Activated CD4-positive, alpha-beta T cell treated with anti-CD3 and anti-CD28 coated beads for 36 hours (primary cell): Measurements from ENCODE around the gene RAMP3. TPM values are rescaled to one million over a fixed set of nuclear protein-coding genes. Genes with fewer than 3 reads are reported as not detected.

Source experiments
- ATAC-seq: fragments of 200-7000 bp; cut with Tn5 transposase; one replicate; pipeline ENCODE4 v1.10.0; 2021; ENCODE audit warnings: mild to moderate bottlenecking, moderate library complexity
- CTCF ChIA-PET: fragments of 350-600 bp; sonication (Branson Sonifier 250); formaldehyde crosslinking; loops from one replicate; lab custom pipeline; 2021; ENCODE audit warnings: antibody characterized with exemption; lab: Charles Lee
- POLR2A ChIA-PET: fragments of 350-600 bp; sonication (Branson Sonifier 250); formaldehyde crosslinking; loops from one replicate; lab custom pipeline; 2021; ENCODE audit warnings: antibody characterized with exemption, inconsistent platforms; lab: Charles Lee
- DNase-seq: peaks from one replicate; pipeline ENCODE4 v3.0.0-alpha.2; 2020
- H3K27ac Mint-ChIP-seq: one replicate; pipeline ENCODE4 v1.8.0; 2021; ENCODE audit warnings: mixed read lengths
- H3K27me3 Mint-ChIP-seq: one replicate; pipeline ENCODE4 v1.8.0; 2021; ENCODE audit warnings: mixed read lengths
- H3K36me3 Mint-ChIP-seq: one replicate; pipeline ENCODE4 v1.8.0; 2021; ENCODE audit warnings: low read depth, mixed read lengths
- H3K4me1 Mint-ChIP-seq: one replicate; pipeline ENCODE4 v1.8.0; 2021; ENCODE audit warnings: mixed read lengths
- H3K4me3 Mint-ChIP-seq: one replicate; pipeline ENCODE4 v1.8.0; 2021; ENCODE audit warnings: mild to moderate bottlenecking, moderate library complexity, mixed read lengths
- H3K9me3 Mint-ChIP-seq: one replicate; pipeline ENCODE4 v1.8.0; 2021; ENCODE audit warnings: low read depth, mixed read lengths
- intact Hi-C, 2 experiments: fragments of 100-400 bp; cut with DNase I in 1 of 2; cut with micrococcal nuclease in 1 of 2; formaldehyde crosslinking; loops; one replicate each; pipeline versions ENCODE4 v1.14.2 to v1.15.1; 2022 to 2024; cut with DNase I, micrococcal nuclease
- total RNA-seq, 2 experiments: library from RNA; stranded (reverse); gene quantifications; one replicate each; pipeline ENCODE4 v1.2.3, GENCODE V29; 2021

RAMP3 gene
- total RNA-seq, 2 experiments from 2014 or later, result not detected

DNA sequence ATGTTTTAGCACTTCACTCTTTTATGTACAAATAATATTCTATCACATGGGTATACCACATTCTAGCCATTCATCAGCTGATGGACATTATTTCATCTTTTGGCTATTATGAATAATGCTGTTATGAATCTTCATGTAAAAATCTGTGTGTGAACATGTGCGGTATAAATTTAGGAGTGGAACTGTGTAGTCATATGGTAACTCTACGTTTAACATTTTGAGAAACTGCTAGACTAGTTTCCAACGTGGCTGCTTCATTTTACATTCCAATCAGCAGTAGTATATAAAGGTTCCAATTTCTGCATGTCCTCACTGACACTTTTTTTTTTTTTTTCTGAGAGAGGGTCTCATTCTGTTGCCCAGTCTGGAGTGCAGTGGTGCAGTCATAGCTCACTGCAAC, 8.3 kb downstream of the RAMP3 start:
- intact Hi-C loops, result no loop called here
- peaks cover 3% of the 10 kb centered on the region for H3K9me3 Mint-ChIP-seq
- POLR2A ChIA-PET, result no interaction called here
- no peak overlapping the region for H3K27ac Mint-ChIP-seq
- H3K4me1 Mint-ChIP-seq, result no peaks in the 10 kb centered on the region
- no peaks in the 10 kb centered on the region for H3K36me3 Mint-ChIP-seq
- no peak overlapping the region for H3K4me3 Mint-ChIP-seq
- no peak for DNase-seq
- ATAC-seq, result no peak
- H3K27me3 Mint-ChIP-seq, result peaks cover 8% of the 10 kb centered on the region
- CTCF ChIA-PET, result no interaction called here

DNA sequence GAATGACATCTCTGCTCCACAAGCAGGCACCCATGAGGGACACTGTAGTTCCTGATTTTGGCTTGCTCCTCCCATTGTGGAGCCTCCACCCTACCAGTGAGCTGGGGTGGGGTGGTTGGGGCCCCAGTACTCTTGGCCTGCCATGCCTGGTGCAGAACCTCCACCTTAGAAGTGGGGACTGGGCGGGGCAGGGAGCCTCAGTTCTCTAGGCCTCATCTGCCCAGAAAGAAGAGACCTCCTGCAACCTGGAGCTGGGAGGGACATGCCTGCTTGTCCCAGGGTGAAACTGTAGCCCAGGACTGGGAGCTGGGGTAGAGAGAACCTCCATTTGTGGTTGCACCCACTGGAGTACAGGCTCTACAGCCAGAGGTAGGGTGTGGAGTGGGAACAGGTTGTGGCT, 14.4 kb downstream of the RAMP3 start:
- DNase-seq (no peak), ATAC-seq (no peak)
- H3K9me3 Mint-ChIP-seq, result no peaks in the 10 kb centered on the region
- H3K27me3 Mint-ChIP-seq, result peaks cover 4% of the 10 kb centered on the region
- no peak overlapping the region for H3K27ac Mint-ChIP-seq
- H3K36me3 Mint-ChIP-seq, result no peaks in the 10 kb centered on the region
- H3K4me3 Mint-ChIP-seq, result no peak overlapping the region
- POLR2A ChIA-PET, result no interaction called here
- CTCF ChIA-PET, result interaction anchor here (0.6 to 1.5 kb wide), 4 partner anchors 13 to 108 kb away, joined by 3 to 4 read pairs (median 3); no protein-coding TSS in a partner anchor
- H3K4me1 Mint-ChIP-seq, result no peaks in the 10 kb centered on the region
- intact Hi-C loops, result no loop called here

- ChIA-PET POLR2A (no interaction called here), CTCF (interaction anchor here (0.7 to 1.2 kb wide), 3 partner anchors 20 to 52 kb away, joined by 3 to 4 read pairs (median 3); no protein-coding TSS in a partner anchor)
- H3K36me3 Mint-ChIP-seq, result no peaks in the 10 kb centered on the region
- ATAC-seq (no peak), DNase-seq (no peak)
- no peaks in the 10 kb centered on the region for H3K9me3 Mint-ChIP-seq
- intact Hi-C loops, result no loop called here
- no peak overlapping the region for H3K4me3 Mint-ChIP-seq
- H3K4me1 Mint-ChIP-seq, result no peaks in the 10 kb centered on the region
- no peak overlapping the region for H3K27ac Mint-ChIP-seq
- peaks cover 4% of the 10 kb centered on the region for H3K27me3 Mint-ChIP-seq
Observed at GRCh38 chr7:45173596-45174327, 16.2 kb downstream of the RAMP3 start.

- CTCF ChIA-PET, result no interaction called here
- Mint-ChIP-seq H3K4me1 (no peaks in the 10 kb centered on the region), H3K36me3 (no peaks in the 10 kb centered on the region), H3K4me3 (no peak overlapping the region), H3K9me3 (no peaks in the 10 kb centered on the region), H3K27me3 (peaks cover 5% of the 10 kb centered on the region), H3K27ac (no peak overlapping the region)
- DNase-seq, result peak; percentile 0
- ATAC-seq, result no peak
- intact Hi-C loops, result no loop called here
- POLR2A ChIA-PET, result no interaction called here
Observed at GRCh38 chr7:45174328-45174610, 16.7 kb downstream of the RAMP3 start.

DNA sequence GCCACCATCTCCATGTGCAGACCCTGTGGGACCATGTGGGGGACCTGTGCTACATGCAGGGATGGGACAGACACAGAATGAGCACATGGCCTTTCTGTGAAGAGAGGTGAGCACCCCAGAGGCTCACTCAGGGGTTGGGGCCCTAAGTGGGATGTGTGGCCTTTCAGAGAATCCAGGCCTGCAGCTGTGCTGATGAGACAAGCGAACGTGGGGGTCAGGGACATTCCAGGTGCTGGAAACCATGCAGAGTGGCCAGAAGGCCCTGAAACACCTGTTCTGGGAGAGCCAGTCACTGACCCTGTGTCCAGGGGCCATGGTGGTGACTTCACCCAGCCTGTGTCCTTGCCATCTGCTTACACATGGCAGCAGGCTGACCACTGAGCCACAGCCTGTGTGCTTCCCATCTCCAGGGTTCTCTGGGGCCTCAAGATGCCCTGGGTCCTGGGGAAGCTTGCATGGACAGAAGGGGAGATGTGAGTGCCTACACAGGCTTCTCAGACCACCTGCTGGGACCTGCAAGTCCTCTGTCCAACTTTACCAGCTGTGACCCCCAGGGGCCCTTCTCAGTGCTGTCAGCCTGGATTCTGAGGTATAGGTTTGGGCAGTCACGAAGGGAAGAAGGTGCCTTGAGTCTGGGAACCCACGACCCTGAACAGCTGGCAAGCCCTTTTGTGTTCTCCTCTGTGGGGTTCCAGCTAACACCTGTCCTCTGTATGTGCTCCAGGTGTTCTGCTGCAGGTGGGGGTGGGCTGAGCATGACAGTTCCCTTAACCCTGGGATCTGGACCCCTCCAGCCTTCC, 17.6 kb downstream of the RAMP3 start:
- Mint-ChIP-seq H3K4me1 (no peaks in the 10 kb centered on the region), H3K9me3 (no peaks in the 10 kb centered on the region), H3K27ac (no peak overlapping the region), H3K4me3 (no peak overlapping the region), H3K36me3 (no peaks in the 10 kb centered on the region), H3K27me3 (peaks cover 6% of the 10 kb centered on the region)
- POLR2A ChIA-PET, result no interaction called here
- DNase-seq, result peak; percentile 1
- CTCF ChIA-PET, result interaction anchor here (0.5 kb wide), 1 partner anchor 1799 kb away, joined by 3 read pairs; no protein-coding TSS in a partner anchor
- ATAC-seq, result no peak
- intact Hi-C loops, result loop anchor here in 1 of 2 experiments (5.0 kb wide), 1 partner anchor 47 kb away; no protein-coding TSS in a partner anchor

GRCh38 chr7:45176091-45176490, 18.5 kb downstream of the RAMP3 start:
- ATAC-seq (no peak), DNase-seq (peak; percentile 0)
- no peak overlapping the region for H3K27ac Mint-ChIP-seq
- ChIA-PET POLR2A (no interaction called here), CTCF (no interaction called here)
- H3K4me3 Mint-ChIP-seq, result no peak overlapping the region
- H3K9me3 Mint-ChIP-seq, result no peaks in the 10 kb centered on the region
- no peaks in the 10 kb centered on the region for H3K4me1 Mint-ChIP-seq
- H3K36me3 Mint-ChIP-seq, result no peaks in the 10 kb centered on the region
- peaks cover 6% of the 10 kb centered on the region for H3K27me3 Mint-ChIP-seq
- intact Hi-C loops, result loop anchor here in 1 of 2 experiments (5.0 kb wide), 1 partner anchor 46 kb away; no protein-coding TSS in a partner anchor

DNA sequence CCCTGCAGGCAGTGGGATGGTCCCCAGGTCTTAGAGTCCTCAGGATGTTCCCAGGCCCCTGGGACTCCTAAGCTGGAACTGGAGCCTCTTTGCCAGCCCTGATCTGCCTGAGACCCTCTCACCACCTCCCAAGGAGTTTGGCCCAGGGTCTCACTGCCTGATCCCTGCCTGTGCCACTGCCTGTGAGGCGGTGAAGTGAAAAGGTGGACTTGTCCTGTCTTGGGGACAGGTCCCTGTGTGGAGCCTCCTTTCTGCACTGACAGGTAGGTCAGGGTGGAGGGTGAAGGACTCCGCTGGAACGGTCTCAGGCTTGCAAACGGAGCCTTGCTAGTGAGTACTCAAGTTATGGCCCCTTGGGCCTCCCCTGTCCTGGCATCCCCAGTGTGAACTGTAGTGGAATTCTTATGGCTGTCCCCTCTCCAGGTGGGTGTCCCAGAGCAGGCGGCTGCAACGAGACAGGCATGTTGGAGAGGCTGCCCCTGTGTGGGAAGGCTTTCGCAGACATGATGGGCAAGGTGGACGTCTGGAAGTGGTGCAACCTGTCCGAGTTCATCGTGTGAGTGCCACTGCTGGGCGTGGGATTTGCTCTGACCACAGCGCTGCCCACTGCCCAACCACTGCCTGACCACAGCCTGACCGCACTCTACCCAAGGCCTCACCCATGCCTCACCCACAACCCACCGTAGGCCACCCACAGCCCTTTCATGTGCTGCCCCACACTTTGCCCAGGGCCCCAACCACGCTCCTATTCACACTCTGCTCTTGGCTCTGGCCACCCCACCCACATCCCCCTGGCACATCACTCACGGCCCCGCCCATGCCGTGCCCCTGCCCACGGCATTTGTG, 19.5 kb downstream of the RAMP3 start:
- DNase-seq (peak; percentile 3), ATAC-seq (no peak)
- no peaks in the 10 kb centered on the region for H3K4me1 Mint-ChIP-seq
- intact Hi-C loops, result loop anchor here in 1 of 2 experiments (5.0 kb wide), 1 partner anchor 45 kb away; no protein-coding TSS in a partner anchor
- ChIA-PET POLR2A (no interaction called here), CTCF (no interaction called here)
- no peaks in the 10 kb centered on the region for H3K36me3 Mint-ChIP-seq
- no peak overlapping the region for H3K4me3 Mint-ChIP-seq
- no peaks in the 10 kb centered on the region for H3K9me3 Mint-ChIP-seq
- H3K27ac Mint-ChIP-seq, result no peak overlapping the region
- peaks cover 6% of the 10 kb centered on the region for H3K27me3 Mint-ChIP-seq

GRCh38 chr7:45177801-45178200, 20.2 kb downstream of the RAMP3 start:
- CTCF ChIA-PET, result no interaction called here
- DNase-seq, result peak; percentile 2
- Mint-ChIP-seq H3K9me3 (no peaks in the 10 kb centered on the region), H3K4me3 (no peak overlapping the region), H3K4me1 (no peaks in the 10 kb centered on the region), H3K27ac (no peak overlapping the region), H3K27me3 (peaks cover 6% of the 10 kb centered on the region), H3K36me3 (no peaks in the 10 kb centered on the region)
- POLR2A ChIA-PET, result no interaction called here
- no peak for ATAC-seq
- intact Hi-C loops, result loop anchor here in 1 of 2 experiments (5.0 kb wide), 1 partner anchor 44 kb away; no protein-coding TSS in a partner anchor

GRCh38 chr7:45178241-45179225, 20.9 kb downstream of the RAMP3 start:
- Mint-ChIP-seq H3K9me3 (no peaks in the 10 kb centered on the region), H3K36me3 (no peaks in the 10 kb centered on the region), H3K4me3 (no peak overlapping the region), H3K4me1 (no peaks in the 10 kb centered on the region), H3K27ac (no peak overlapping the region), H3K27me3 (peaks cover 6% of the 10 kb centered on the region)
- DNase-seq (peak; percentile 30), ATAC-seq (peak; percentile 69)
- ChIA-PET POLR2A (no interaction called here), CTCF (interaction anchor here (0.6 to 0.7 kb wide), 3 partner anchors 42 to 106 kb away, joined by 3 to 4 read pairs (median 4); no protein-coding TSS in a partner anchor)
- intact Hi-C loops, result loop anchor here in 1 of 2 experiments (5.0 kb wide), 1 partner anchor 44 kb away; no protein-coding TSS in a partner anchor

DNA sequence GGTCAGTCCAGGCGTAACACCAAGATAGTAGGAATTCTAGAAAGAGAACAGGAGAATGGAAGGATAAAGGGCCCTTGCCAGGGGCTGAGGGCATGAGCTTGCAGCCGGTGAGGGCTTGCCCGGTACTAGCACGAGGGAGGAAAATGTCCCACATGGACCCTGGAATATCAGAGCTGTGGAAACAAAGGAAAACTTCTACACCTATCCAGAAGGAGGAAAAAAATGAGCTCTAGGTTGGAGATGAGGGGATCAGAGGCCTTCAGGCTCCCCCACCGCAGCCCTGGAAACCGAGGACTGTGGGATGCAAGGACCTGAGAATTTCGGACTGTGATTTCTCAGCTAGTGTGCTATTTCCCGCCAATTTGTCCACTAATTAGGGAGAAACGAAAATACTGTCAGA, 22.1 kb downstream of the RAMP3 start:
- POLR2A ChIA-PET, result no interaction called here
- ATAC-seq (no peak), DNase-seq (peak; percentile 0)
- Mint-ChIP-seq H3K27me3 (peaks cover 6% of the 10 kb centered on the region), H3K27ac (no peak overlapping the region), H3K36me3 (no peaks in the 10 kb centered on the region), H3K4me1 (no peaks in the 10 kb centered on the region), H3K9me3 (no peaks in the 10 kb centered on the region), H3K4me3 (no peak overlapping the region)
- CTCF ChIA-PET, result interaction anchor here (0.6 to 0.7 kb wide), 3 partner anchors 27 to 105 kb away, joined by 3 to 4 read pairs (median 3); no protein-coding TSS in a partner anchor
- intact Hi-C loops, result loop anchor here in 1 of 2 experiments (5.0 kb wide), 1 partner anchor 43 kb away; no protein-coding TSS in a partner anchor
